Psoas muscle (tissue), 8 donors: ENCODE data around the gene SEH1L. TPM values are rescaled to one million over a fixed set of nuclear protein-coding genes. Genes with fewer than 3 reads are reported as not detected.
A peak's percentile ranks its signal among the peaks of the same experiment; 100 is the strongest.

Source experiments
- ATAC-seq, 4 donors: fragments of 200-7000 bp; cut with Tn5 transposase; one replicate each; pipeline ENCODE4 v1.9.1; 2020; ENCODE audit warnings: moderate library complexity in 3 of 4, mild to moderate bottlenecking in 2 of 4
- DNase-seq, 2 donors: peaks; one replicate each; pipeline ENCODE4 v3.0.0-alpha.2; 2020
- H3K27ac ChIP-seq: fragments of 200-600 bp; one replicate; pipeline ENCODE4 v1.8.0; 2022
- H3K27me3 ChIP-seq, 3 donors: fragments of 200-600 bp in 1 of 3; one replicate each; pipeline versions ENCODE4 v1.6.1 to v1.8.0; 2013 to 2022; ENCODE audit warnings: low read length in 2 of 3, mild to moderate bottlenecking in 2 of 3, moderate library complexity in 1 of 3; ENCODE audit not compliant: insufficient read depth in 3 of 3
- H3K36me3 ChIP-seq, 2 donors: fragments of 200-600 bp in 1 of 2; one replicate each; pipeline versions ENCODE4 v1.6.1 to v1.8.0; 2013 to 2022; ENCODE audit warnings: low read depth in 1 of 2, mild to moderate bottlenecking in 1 of 2, moderate library complexity in 1 of 2; ENCODE audit not compliant: insufficient read depth in 1 of 2
- H3K4me1 ChIP-seq: fragments of 200-600 bp; one replicate; pipeline ENCODE4 v1.8.0; 2022
- H3K4me3 ChIP-seq: fragments of 200-600 bp; one replicate; pipeline ENCODE4 v1.8.0; 2022; ENCODE audit warnings: mild to moderate bottlenecking
- H3K9me3 ChIP-seq: fragments of 200-600 bp; one replicate; pipeline ENCODE4 v1.8.0; 2022
- WGBS, 3 donors: extraction: QIAGEN DNeasy Blood & Tissue Kit; methylation state at CpG; one replicate each; pipeline versions ENCODE4 v1.1.6 to v1.1.7; 2013; 5-methylcytosine and 5-hydroxymethylcytosine counted together
- intact Hi-C, 2 donors: fragments of 100-400 bp; cut with DNase I; formaldehyde crosslinking; loops; one replicate each; pipeline versions ENCODE4 v1.11.0 to v1.14.2; 2022
- polyA plus RNA-seq, 3 donors: library from polyadenylated mRNA; stranded (reverse); fragments of 200-250 nt; gene quantifications; one replicate each; pipeline ENCODE4 v1.2.3, GENCODE V29; 2013
- total RNA-seq, 4 donors: library from RNA; stranded (reverse); fragmentation: NEBNext Ultra II Directional in 2 of 4; extraction: Animal tissue kit (Norgen Biotek cat#: 25700) in 2 of 4; gene quantifications; one replicate each; pipeline versions ENCODE4 v1.2.1 to v1.2.4, GENCODE V29; 2021 to 2023
- TF ChIP-seq, protein P1 (sequence below): fragments of 200-600 bp; IDR thresholded peaks from one replicate; pipeline ENCODE4 v1.8.0; 2022; ENCODE audit warnings: antibody characterized with exemption
- donor health status: healthy with polysubstance abuse.
- donor health status: DM: no; HTN: no; CAD: no; lungs with moderate emphysema.
- donor health status: Bipolar disorder and iron deficiency.
- donor health status: healthy.
- donor health status: DM: yes; HTN: yes; CAD: no.
- donor health status: DM: no; HTN: no; CAD: no.
- donor health status: DM: no; HTN: no; CAD: no.
- donor health status: DM: yes; HTN: yes; CAD: no.

Gene SEH1L
- total and polyA plus RNA-seq, 7 donors: 22.7 to 70.9 (median 38.2) TPM

DNA sequence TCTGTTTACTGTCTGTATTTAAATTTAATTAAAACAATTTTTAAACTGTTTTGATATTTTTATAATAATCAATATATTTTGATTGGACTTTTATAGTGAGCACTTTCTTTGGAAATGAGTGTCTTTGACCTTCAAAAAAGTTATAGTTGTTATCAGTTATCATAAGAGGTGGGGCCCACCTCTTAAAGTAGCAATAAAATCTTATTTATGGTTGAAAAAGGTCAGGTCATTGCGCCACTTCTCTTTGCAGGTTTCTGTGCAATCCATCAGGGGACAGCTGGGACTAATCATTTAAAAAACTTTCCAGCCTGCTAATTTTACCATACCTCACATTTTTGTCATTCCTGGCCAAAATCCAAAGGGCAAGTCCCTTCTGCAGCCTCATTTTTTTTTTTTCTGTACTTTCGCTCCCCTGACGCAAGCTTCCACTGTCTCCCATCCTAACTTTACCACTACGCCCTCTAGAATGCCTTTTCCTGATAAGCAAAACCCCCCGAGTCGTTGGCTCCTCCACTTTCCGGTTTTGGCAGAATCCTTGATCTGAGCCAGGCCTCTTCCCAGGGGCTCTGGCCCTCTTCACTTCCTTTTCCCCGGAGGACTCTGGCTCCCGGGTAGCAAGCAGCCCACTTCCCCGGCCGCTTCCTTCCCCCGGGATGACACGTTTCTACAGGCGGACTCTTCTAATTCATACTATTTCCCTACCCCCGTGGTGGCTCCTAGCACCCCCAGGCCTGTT is 1.1 kb upstream of the SEH1L start:
- Histone ChIP-seq H3K27ac (peak overlapping the region; percentile 98), H3K27me3 (no peaks in the 10 kb centered on the region), H3K36me3 (peaks cover 0 to 3% of the 10 kb centered on the region in 2 donors), H3K4me3 (peak overlapping the region; percentile 89), H3K4me1 (peaks cover 16% of the 10 kb centered on the region), H3K9me3 (no peaks in the 10 kb centered on the region)
- WGBS, 3 donors: 5% methylated on average over 15 of the region's 15 CpGs
- ATAC-seq: peak in 1 of 4 donors; percentile 0
- peak in 1 of 2 donors; percentile 46 for DNase-seq
- TF ChIP-seq, protein P1, sequence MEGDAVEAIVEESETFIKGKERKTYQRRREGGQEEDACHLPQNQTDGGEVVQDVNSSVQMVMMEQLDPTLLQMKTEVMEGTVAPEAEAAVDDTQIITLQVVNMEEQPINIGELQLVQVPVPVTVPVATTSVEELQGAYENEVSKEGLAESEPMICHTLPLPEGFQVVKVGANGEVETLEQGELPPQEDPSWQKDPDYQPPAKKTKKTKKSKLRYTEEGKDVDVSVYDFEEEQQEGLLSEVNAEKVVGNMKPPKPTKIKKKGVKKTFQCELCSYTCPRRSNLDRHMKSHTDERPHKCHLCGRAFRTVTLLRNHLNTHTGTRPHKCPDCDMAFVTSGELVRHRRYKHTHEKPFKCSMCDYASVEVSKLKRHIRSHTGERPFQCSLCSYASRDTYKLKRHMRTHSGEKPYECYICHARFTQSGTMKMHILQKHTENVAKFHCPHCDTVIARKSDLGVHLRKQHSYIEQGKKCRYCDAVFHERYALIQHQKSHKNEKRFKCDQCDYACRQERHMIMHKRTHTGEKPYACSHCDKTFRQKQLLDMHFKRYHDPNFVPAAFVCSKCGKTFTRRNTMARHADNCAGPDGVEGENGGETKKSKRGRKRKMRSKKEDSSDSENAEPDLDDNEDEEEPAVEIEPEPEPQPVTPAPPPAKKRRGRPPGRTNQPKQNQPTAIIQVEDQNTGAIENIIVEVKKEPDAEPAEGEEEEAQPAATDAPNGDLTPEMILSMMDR: no peak
- intact Hi-C loops: loop anchor here (2.0 to 10.0 kb wide), 4 partner anchors 51 to 542 kb away; partner anchors contain the start of genes PTPN2 (in 2 of the 2) and PRELID3A (in 1 of the 2)

DNA sequence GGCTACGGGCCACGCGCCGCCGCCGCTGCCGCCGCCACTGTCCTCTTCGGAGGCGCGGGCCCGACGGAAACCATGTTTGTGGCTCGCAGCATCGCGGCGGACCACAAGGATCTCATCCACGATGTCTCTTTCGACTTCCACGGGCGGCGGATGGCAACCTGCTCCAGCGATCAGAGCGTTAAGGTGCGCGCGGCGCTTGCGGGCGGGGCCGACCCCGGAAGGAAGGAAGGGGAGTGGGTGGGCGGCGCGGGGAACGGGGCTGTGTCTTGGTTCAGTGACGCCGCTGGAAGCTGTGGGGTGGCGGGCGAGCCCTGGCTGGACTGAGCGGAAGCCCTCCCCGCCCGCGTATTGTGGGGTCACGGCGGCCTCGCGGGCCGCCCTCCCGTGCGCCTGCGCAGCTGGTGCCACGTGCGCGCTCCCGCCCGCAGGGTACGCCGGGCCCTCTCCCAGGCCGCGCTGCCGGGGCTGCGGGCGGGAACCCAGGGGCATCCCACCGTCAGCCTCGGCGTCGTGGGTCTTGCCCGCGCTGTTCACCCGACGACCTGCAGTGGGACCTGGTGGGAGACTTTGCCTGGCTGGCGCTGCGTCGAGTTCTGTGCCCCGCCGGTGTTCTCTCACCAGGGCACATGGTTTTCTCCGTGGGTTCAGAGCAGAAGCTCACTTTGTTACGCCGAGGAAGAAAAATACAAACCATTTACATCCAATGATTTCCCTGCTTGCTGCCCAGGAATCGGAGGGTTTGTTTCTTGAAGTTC is 416 bp downstream of the SEH1L start:
- peak; percentile 74 to 81 (median 78) for ATAC-seq
- Histone ChIP-seq H3K27ac (peak overlapping the region; percentile 98), H3K27me3 (no peaks in the 10 kb centered on the region), H3K4me3 (peak overlapping the region; percentile 82), H3K36me3 (peaks cover 0 to 18% of the 10 kb centered on the region in 2 donors), H3K4me1 (peaks cover 16% of the 10 kb centered on the region), H3K9me3 (no peaks in the 10 kb centered on the region)
- TF ChIP-seq, protein P1: no peak
- intact Hi-C loops: loop anchor here (5.0 to 10.0 kb wide), 3 partner anchors 49 to 543 kb away; partner anchors contain the start of genes PRELID3A (in 1 of the 2) and PTPN2 (in 1 of the 2)
- peak; percentile 96 to 97 for DNase-seq
- 2 to 4% (median 2%) methylated on average over 51 to 81 of the region's 81 CpGs for WGBS, 3 donors

DNA sequence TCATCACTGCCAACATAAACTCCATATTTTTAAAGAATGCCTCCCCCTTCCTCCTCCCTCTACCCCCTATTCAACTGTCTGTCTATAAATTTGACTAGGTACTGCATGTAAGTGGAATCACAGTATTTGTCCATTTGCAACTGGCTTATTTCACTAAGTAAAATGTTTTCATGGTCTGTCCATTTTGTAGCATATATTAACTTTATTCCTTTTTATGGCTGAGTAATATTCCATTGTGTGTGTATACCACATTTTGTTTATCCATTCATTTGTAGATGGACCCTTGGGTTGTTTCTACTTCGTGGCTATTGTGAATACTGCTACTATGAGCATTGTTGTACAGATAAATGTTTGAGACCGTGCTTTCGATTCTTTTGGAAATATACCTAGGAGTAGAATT is 10.7 kb downstream of the SEH1L start:
- Histone ChIP-seq H3K4me1 (peaks cover 5% of the 10 kb centered on the region), H3K4me3 (no peak overlapping the region), H3K27ac (no peak overlapping the region), H3K9me3 (no peaks in the 10 kb centered on the region), H3K36me3 (peaks cover 2 to 54% of the 10 kb centered on the region in 2 donors), H3K27me3 (no peaks in the 10 kb centered on the region)
- TF ChIP-seq, protein P1: no peak
- ATAC-seq: no peak
- WGBS, 3 donors: 95 to 98% (median 97%) methylated on average over 3 of the region's 3 CpGs
- intact Hi-C loops: no loop called here
- no peak for DNase-seq

GRCh38 chr18:12960395-12960794 is 12.6 kb downstream of the SEH1L start:
- peaks cover 5 to 68% of the 10 kb centered on the region in 2 donors for H3K36me3 ChIP-seq
- no peak overlapping the region for H3K27ac ChIP-seq
- WGBS, 3 donors: 69 to 75% (median 74%) methylated on average over 2 of the region's 2 CpGs
- ATAC-seq: no peak
- no peaks in the 10 kb centered on the region for H3K9me3 ChIP-seq
- DNase-seq: no peak
- TF ChIP-seq, protein P1: no peak
- intact Hi-C loops: no loop called here
- no peak overlapping the region for H3K4me3 ChIP-seq
- H3K27me3 ChIP-seq: no peaks in the 10 kb centered on the region
- H3K4me1 ChIP-seq: no peaks in the 10 kb centered on the region
